Fibroblast of lung (primary cell): ENCODE measurements around the gene IL17B. TPM values are rescaled to one million over a fixed set of nuclear protein-coding genes. Genes with fewer than 3 reads are reported as not detected.
A peak's percentile ranks its signal among the peaks of the same experiment; 100 is the strongest.

Experiments used
- DNase-seq, 2 donors: peaks; one replicate each; pipeline versions ENCODE4 v3.0.0 to v3.0.0-alpha.2; 2010; ENCODE audit warnings: low read depth in 2 of 2
- H2AFZ ChIP-seq: 2 replicates; pipeline ENCODE4 v1.5.1; 2012; ENCODE audit warnings: low read length, control low read depth, inconsistent platforms
- H3K27ac ChIP-seq: 2 replicates; pipeline ENCODE4 v1.5.1; 2011; ENCODE audit warnings: low read length, control low read depth; ENCODE audit not compliant: insufficient read depth
- H3K27me3 ChIP-seq: 2 replicates; pipeline ENCODE4 v1.5.1; 2011; ENCODE audit warnings: mild to moderate bottlenecking, low read length; ENCODE audit not compliant: control insufficient read depth, insufficient read depth
- H3K36me3 ChIP-seq: 2 replicates; pipeline ENCODE4 v1.5.1; 2011; ENCODE audit warnings: low read length; ENCODE audit not compliant: control insufficient read depth, insufficient read depth
- H3K4me1 ChIP-seq: 2 replicates; pipeline ENCODE4 v1.5.1; 2011; ENCODE audit warnings: low read length; ENCODE audit not compliant: control insufficient read depth, insufficient read depth; ENCODE audit errors: extremely low read depth
- H3K4me2 ChIP-seq: 2 replicates; pipeline ENCODE4 v1.5.1; 2011; ENCODE audit warnings: low read length, control low read depth; ENCODE audit not compliant: insufficient read depth; ENCODE audit errors: extremely low read depth
- H3K4me3 ChIP-seq, 4 experiments: fragments of 200-600 bp in 1 of 4; sonication (generic) in 1 of 4; replicated peaks in 1 of 4; 2 replicates each; pipeline ENCODE4 v1.5.1; 2011 to 2016; ENCODE audit warnings: low read length in 4 of 4, low read depth in 3 of 4, mild to moderate bottlenecking in 3 of 4, control low read depth in 2 of 4, inconsistent platforms in 1 of 4, mixed read lengths in 1 of 4; ENCODE audit not compliant: insufficient read depth in 1 of 4; ENCODE audit errors: control extremely low read depth in 1 of 4
- H3K79me2 ChIP-seq: 2 replicates; pipeline ENCODE4 v1.5.1; 2012; ENCODE audit warnings: mild to moderate bottlenecking, low read length, inconsistent platforms; ENCODE audit not compliant: control insufficient read depth, insufficient read depth
- H3K9ac ChIP-seq: 2 replicates; pipeline ENCODE4 v1.5.1; 2011; ENCODE audit warnings: mild to moderate bottlenecking, low read length, control low read depth; ENCODE audit not compliant: insufficient read depth
- H3K9me3 ChIP-seq: 2 replicates; pipeline ENCODE4 v1.5.1; 2012; ENCODE audit warnings: low read depth, low read length; ENCODE audit not compliant: control insufficient read depth, insufficient read depth
- H4K20me1 ChIP-seq: 2 replicates; pipeline ENCODE4 v1.5.1; 2011; ENCODE audit warnings: low read length; ENCODE audit not compliant: control insufficient read depth, insufficient read depth; ENCODE audit errors: extremely low read depth
- CTCF ChIP-seq, 2 donors: IDR thresholded peaks in 1 of 2; conservative IDR thresholded peaks in 1 of 2; 1 replicate in 1 of 2; 2 replicates in 1 of 2; pipeline ENCODE4 v1.5.1; 2011 to 2012; ENCODE audit warnings: low read length in 2 of 2, control low read depth in 1 of 2, inconsistent platforms in 1 of 2, low read depth in 1 of 2, mild to moderate bottlenecking in 1 of 2
- EZH2 ChIP-seq: IDR thresholded peaks from 2 replicates; pipeline ENCODE4 v1.5.1; 2012; ENCODE audit warnings: low read length, control low read depth, mild to moderate bottlenecking; ENCODE audit errors: missing control alignments
- polyA plus RNA-seq, 2 donors: library from polyadenylated mRNA; depleted of rRNA in 1 of 2; stranded (reverse) in 1 of 2; unstranded in 1 of 2; fragments of >200 nt; gene quantifications; 2 replicates each; pipeline ENCODE4 v1.2.1, GENCODE V29; 2011 to 2012; ENCODE audit warnings: missing spikeins in 1 of 2
- total RNA-seq: library from RNA; depleted of rRNA; stranded (reverse); fragments of >200 nt; gene quantifications from 2 replicates; pipeline ENCODE4 v1.2.1, GENCODE V29; 2014

Gene IL17B
- total and polyA plus RNA-seq, 2 donors (not counting 1 experiment from before 2014, with no cell fraction given): 0.34 TPM; not detected in 1

- H3K27me3 ChIP-seq: no peaks in the 10 kb centered on the region
- H4K20me1 ChIP-seq: no peaks in the 10 kb centered on the region
- no peak overlapping the region for H2AFZ ChIP-seq
- no peaks in the 10 kb centered on the region for H3K9me3 ChIP-seq
- H3K36me3 ChIP-seq: no peaks in the 10 kb centered on the region
- DNase-seq: no peak
- no peak for TF ChIP-seq CTCF (conservative IDR thresholded peaks at IDR 0.05 in 1 of 2, IDR thresholded peaks at IDR 0.05 in 1 of 2; ENCODE audit: low read depth in 1 of 2, low read length in 2 of 2)
- no peak for TF ChIP-seq EZH2
- H3K4me3 ChIP-seq: peak overlapping the region in 1 of 4 experiments; percentile 95
- H3K4me2 ChIP-seq: no peak overlapping the region
- H3K4me1 ChIP-seq: peaks cover 30% of the 10 kb centered on the region
- H3K27ac ChIP-seq: peak overlapping the region; percentile 90
- H3K9ac ChIP-seq: peak overlapping the region; percentile 71
- peaks cover 42% of the 10 kb centered on the region for H3K79me2 ChIP-seq
Observed at GRCh38 chr5:149405550-149406202, 26.6 kb upstream of the IL17B start.

GRCh38 chr5:149404746-149405549 lies 25.9 kb upstream of the IL17B start:
- Histone ChIP-seq H3K36me3 (no peaks in the 10 kb centered on the region), H3K9me3 (no peaks in the 10 kb centered on the region), H4K20me1 (no peaks in the 10 kb centered on the region), H2AFZ (no peak overlapping the region), H3K4me2 (peak overlapping the region; percentile 64), H3K4me1 (peaks cover 33% of the 10 kb centered on the region), H3K79me2 (peaks cover 35% of the 10 kb centered on the region), H3K27ac (peak overlapping the region; percentile 90), H3K27me3 (no peaks in the 10 kb centered on the region), H3K4me3 (peak overlapping the region in 2 of 4 experiments; percentile 1 to 21), H3K9ac (peak overlapping the region; percentile 71)
- peak; percentile 88 to 90 for DNase-seq
- TF ChIP-seq EZH2 (no peak), CTCF (conservative IDR thresholded peaks at IDR 0.05 in 1 of 2, IDR thresholded peaks at IDR 0.05 in 1 of 2; ENCODE audit: low read depth in 1 of 2, low read length in 2 of 2) (no peak)

GRCh38 chr5:149403923-149404745 lies 25.0 kb upstream of the IL17B start:
- TF ChIP-seq CTCF (conservative IDR thresholded peaks at IDR 0.05 in 1 of 2, IDR thresholded peaks at IDR 0.05 in 1 of 2; ENCODE audit: low read depth in 1 of 2, low read length in 2 of 2): no peak
- TF ChIP-seq EZH2: no peak
- no peak overlapping the region for H3K4me3 ChIP-seq
- no peaks in the 10 kb centered on the region for H4K20me1 ChIP-seq
- peaks cover 35% of the 10 kb centered on the region for H3K4me1 ChIP-seq
- DNase-seq: peak; percentile 82 to 93
- H3K9ac ChIP-seq: peak overlapping the region; percentile 22
- no peaks in the 10 kb centered on the region for H3K9me3 ChIP-seq
- peak overlapping the region; percentile 64 for H3K4me2 ChIP-seq
- H3K36me3 ChIP-seq: no peaks in the 10 kb centered on the region
- peak overlapping the region; percentile 90 for H3K27ac ChIP-seq
- H2AFZ ChIP-seq: no peak overlapping the region
- H3K79me2 ChIP-seq: peaks cover 26% of the 10 kb centered on the region
- H3K27me3 ChIP-seq: no peaks in the 10 kb centered on the region
